Left forelimb (tissue), 1 donor: ENCODE data around the gene KLHL5.
"Not testable (repeated sequence)": the region's sequence is repeated elsewhere in the genome, so short reads cannot be mapped to it uniquely, and the experiment has no call there.

Source experiments
- DNase-seq: peaks from one replicate; pipeline ENCODE4 v3.0.0-alpha.2; 2018; ENCODE audit warnings: low spot score

The KLHL5 gene

DNA sequence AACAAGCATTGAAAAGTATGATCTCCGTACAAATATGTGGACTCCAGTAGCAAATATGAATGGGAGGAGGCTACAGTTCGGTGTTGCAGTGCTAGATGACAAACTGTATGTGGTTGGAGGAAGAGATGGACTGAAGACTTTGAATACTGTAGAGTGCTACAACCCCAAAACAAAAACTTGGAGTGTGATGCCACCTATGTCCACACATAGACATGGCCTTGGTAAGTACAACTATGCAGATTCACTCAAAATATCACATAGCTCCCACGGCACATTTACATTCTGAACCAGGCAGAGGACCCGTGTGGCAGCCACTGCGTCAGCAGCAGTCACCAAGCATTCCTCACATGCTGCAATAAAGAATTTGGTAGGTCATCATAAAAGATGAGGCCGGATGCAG, 41.3 kb downstream of the KLHL5 start:
- no peak for DNase-seq

DNA sequence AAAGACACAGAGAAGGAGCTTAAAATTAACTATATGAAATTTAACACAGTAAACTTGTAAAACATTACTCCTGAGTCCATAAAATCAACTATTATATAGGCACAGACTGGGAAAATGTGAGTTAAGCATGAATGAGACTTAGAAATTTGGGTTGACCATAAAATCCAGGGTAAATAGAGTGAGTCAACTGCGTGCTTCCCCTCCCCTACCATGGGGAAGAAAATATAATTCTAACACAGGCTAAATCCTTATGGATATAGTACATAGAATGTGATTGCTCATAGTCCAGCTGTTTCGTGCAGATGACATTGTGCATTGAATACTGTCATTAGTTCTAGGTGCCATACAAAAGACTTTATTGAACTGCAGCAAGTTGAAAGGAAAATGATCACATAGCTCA, 42.2 kb downstream of the KLHL5 start:
- no peak for DNase-seq

DNA sequence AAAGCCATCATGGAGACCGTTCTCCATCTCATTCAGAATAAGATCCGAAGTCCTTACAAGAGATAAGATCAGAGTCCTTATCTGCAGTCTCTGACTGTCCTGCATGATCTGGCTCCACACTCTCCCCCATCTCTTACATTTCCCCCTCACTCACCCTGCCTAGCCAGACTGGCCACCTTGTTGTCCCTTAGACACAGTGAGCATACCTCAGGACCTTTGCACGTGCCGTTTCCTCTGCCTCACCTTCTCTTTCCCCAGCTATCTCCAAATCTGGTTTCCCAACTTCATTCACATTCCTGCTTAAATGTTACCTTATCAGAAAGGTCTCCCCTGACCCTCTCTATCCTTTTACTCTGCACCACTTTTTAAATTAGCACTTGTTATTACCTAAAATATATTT, 44.0 kb downstream of the KLHL5 start:
- no peak for DNase-seq

DNA sequence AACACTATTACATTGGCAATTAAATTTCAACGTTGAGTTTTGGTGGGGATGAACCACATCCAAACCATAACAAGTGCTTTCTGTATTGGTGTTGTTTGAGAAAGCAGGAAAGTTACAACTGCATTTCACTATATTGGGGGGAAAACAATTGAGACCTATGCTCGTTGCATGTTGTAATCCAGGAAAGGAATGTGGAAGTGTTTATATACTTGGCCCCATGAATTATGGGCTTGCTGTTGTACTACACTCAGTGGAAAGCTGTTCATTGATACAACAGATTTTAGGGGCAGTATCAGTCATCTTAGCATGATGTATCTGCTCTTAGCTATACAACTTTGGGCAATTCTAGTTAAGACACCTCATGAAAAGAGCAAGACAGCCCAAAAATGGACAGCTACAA, 52.4 kb downstream of the KLHL5 start:
- DNase-seq: no peak

DNA sequence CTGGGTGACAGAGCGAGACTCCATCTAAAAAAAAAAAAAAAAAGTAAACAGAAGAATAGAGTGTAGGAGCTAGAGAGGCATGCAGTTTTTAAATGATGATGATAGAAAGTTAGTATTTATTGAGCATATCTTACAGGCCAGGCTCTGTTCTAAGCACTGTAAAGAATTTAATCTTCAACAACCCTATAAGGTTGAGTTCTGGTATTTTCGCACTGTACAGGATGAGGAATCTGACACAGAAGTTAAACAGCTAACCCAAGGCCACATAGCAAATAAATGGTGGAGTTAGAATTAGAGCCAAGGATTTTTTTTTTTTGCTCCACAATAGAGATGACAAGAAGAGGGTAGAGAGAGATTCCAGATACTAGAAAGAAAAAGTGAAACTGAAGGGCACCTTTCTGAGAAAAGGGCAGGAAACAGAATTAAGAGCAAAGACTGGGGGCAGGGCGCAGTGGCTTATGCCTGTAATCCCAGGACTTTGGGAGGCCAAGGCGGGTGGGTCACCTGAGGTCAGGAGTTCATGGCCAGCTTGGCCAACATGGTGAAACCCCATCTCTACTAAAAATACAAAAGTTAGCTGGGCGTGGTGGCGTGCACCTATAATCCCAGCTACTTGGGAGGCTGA, 56.1 kb downstream of the KLHL5 start:
- no peak for DNase-seq

DNA sequence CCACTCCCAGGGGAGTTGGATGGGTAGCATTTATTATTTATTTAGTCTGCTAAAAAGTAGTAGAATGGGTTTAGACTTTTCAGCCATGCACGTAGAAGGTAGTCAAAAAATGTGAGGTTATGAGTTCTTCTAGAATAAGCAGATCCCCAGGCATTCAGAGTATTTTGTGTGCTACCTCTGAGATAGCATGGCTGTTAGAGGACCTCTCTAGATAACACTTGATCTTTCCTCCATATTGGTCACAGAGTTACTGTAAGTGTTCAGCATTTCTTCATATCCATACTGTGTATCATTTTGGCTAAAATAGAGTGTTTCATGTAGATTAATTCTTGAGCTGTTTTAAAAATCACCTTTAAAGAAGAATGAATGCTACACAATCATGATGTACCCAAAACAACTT, 58.4 kb downstream of the KLHL5 start:
- no peak for DNase-seq

DNA sequence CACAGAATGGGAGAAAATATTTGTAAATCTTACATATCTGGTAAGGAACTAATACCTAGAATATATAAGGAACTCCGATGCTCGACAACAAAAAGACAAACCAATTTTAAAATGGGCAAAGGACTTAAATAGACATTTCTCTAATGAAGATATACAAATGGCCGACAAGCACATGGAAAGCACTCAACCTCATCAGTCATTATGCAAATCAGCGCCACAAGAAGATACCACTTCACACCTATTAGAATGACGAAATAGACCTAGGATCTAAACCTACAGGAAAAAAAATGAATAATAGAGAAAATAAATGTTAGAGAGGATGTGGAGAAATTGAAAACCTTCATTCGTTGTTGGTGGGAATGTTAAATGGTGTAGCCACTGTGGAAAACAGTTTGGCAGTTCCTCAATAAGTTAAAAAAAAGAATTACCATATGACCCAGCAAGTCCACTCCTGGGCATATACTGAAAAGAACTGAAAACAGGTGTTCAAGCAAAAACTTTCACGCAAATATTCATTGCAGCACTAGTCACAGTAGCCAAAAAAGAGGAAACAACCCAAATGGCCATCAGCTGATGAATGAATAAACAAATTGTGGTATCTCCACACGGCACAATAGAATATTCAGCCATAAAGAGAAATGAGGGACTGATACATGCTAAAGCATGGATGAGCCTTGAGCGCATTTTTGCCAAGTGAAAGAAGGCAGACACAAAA, 63.0 kb downstream of the KLHL5 start:
- DNase-seq: no peak

DNA sequence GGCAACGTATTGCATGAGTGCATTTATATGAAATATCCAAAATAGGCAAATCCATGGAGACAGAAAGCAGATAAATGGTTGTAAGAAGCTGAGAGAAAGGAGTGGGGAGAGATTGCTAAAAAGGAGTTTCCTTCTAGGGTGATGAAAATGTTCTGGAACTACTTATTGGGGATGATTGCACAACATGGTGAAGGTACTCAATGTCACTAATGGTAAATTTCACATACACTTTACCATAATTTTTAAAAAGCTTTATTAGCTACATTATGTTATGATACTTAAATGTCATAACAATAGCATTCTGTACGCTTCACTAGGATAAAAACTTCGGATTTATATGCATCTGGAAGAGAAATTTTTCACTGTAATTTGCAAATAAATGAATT, 63.6 kb downstream of the KLHL5 start:
- DNase-seq: no peak

DNA sequence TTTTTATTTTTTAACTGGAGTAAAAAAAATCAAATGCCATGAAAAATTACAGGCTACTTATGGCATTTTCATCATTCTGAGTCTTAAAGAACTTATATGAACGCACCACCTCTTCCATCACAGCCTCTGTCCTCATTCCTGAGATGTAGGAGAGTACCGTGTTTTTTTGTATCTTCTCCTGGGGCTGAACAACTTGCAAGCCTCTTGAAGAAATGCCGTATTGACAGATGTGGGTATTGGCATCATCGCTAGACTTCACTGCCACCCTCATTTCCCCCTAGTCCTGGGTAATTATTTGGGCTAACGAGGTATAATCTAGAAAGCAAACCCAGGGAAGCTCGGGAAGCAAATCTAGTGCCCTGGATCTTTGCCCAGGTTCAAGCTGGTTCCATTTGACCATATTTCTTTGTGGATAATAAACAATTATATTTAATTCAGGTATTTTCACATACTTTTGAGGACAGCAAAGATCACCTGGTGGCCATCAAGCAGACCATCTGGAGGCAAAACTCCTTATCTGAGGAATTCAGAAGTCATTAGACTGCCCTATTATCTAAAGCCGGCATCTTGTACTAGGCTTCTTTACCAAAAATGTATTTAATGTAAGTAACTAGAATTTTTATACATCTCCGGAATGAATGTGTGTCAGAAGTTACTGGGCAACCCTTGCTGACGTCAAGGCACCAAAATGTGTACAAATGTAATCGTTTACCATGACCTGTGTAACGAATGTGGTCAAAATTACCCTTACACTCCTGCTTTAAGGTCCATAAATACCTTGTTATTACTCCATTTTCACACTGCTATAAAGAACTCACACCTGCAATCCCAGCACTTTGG, 64.4 kb downstream of the KLHL5 start:
- no peak for DNase-seq

DNA sequence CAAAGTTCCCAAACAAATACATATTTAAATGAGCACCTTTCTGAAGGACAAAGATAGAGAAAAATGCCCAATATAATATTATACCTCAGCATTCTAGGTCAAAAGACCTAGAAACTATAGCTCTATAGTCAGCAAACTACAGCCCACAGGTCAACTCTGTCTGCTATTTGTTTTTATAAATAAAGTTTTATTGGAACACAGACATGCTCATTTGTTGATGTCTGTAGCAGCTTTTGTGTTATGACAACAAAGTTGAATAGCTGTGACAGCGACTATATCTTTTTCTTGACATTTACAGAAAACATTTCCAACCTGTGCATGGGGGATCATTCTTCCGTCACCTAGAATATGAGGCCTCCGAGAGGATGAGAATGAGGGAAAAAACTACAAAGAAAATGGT, 71.6 kb downstream of the KLHL5 start:
- DNase-seq: no peak

DNA sequence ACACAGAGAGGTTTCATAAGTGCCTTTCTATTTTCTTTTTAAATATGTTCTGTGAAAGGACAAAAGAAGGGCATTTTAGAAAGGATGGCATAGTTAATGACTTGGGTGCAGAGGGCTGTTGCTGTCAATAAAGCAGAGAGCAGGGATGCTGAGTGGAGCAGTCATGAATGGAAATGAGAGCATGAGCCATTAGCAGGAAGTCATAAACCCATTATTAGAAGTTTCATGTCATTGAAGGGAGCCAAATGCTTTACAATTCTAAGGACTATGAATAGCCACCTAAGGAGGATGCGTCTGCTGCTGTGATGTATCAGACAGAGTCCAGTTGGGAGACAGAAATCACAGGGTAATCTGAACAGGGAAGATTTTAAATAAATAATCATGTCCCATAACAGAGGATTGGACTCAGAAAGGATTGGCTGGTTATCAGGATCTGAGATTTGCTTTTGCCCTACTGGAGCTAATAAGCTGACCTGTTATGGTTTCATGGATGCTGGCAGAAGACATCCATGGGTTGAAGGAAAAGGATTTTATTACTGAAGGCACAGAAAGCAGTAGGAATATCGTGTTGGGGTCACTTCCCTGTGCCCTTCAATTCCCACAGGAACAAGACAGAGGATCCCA, 72.8 kb downstream of the KLHL5 start:
- no peak for DNase-seq

DNA sequence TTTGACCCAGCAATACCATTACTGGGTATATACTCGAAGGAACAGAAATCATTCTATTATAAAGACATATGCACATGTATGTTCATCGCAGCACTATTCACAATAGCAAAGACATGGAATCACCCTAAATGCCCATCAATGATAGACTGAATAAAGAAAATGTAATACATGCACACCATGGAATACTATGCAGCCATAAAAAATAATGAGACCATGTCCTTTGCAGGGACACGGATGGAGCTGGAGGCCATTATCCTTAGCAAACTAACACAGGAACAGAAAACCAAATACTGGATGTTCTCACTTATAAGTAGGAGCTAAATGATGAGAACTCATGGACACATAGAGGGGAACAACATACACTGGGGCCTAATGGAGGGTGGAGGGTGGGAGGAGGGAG, 76.2 kb downstream of the KLHL5 start:
- DNase-seq: not testable (repeated sequence)

DNA sequence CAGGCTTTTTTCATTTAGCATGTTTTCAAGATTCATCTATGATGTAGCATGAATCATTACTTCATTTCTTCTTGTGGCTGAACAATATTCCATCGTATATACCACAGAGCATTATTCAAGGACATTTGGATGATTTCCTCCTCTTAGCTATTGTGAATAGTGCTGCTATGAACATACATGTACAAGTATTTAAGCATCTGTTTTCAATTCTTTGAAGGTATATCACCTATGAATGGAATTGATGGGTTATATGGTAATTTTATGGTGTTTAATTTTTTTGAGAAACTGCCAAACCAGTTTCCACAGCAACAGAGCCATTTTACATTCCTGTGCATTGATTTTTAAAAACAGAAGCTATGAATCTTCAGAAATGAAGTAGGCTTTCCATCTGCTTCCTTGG, 84.2 kb downstream of the KLHL5 start:
- DNase-seq: no peak

DNA sequence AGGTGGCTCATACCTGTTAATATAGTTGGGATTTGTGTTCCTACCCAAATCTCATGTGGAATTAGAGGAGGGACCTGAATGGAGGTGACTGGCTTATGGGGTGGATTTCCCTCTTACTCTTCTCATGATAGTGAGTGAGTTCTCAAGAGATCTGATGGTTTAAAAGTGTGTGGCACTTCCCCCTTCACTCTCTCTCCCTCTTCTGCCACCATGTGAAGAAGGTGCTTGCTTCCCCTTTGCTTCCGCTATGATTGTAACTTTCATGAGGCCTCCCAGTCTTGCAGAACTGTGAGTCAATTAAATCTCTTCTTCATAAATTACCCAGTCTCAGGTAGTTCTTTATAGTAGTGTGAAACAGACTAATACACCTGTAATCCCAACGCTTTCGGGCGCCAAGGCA, 92.0 kb downstream of the KLHL5 start:
- DNase-seq: no peak

DNA sequence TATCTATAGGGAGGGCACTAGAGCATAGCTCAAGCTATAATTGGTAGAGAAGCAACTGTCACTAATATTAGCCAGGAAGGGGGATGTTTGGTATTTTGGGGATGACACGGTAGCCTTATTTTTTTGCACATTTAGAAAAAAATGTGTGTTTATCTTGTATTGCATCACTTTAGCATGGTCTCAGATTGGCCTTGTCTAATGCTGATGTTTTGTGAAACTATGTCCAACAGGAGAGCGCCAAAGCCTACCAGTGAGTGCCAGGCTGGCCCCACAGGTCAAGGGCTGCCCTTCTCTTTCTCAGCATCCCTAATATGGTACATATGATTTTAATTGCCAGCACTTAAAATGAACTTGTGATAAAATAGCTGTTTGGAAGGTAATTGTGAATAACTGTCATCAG, 95.5 kb downstream of the KLHL5 start:
- no peak for DNase-seq

DNA sequence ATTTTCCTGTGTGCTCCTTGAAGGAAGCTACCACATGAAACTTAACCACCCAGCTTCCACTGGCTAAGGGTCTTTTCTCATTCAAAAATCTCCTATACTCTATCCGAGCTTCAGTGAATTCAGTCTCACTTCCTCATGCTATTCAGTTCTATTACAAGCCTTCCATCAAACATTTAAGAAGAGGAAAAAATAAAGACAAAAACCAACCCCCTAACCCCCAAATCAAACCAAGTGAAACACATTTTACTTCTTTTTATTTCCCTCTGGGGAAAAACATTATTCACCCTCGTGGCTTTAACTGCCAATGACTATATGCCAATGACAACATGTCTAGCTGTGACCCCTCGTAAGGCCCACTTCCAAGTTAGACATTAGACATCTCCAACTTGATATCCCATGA, 104.1 kb downstream of the KLHL5 start:
- DNase-seq: no peak

DNA sequence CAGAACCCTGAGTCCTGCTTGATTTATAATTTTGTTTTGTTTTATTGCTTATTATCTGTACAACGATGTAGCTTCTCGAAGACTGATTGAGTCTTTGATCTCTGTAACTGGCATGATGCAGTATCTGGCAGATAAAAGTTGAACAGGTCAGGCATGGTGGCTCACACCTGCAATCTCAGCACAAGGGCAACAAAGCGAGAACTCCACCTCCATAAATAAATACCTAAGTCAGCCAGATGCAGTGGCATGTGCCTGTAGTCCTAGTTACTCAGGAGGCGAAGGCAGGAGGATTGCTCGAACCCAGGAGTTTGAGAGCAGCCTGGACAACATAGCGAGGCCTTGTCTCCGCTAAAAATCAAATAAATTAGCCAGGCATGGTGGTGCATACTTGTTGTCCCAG, 104.6 kb downstream of the KLHL5 start:
- DNase-seq: no peak

DNA sequence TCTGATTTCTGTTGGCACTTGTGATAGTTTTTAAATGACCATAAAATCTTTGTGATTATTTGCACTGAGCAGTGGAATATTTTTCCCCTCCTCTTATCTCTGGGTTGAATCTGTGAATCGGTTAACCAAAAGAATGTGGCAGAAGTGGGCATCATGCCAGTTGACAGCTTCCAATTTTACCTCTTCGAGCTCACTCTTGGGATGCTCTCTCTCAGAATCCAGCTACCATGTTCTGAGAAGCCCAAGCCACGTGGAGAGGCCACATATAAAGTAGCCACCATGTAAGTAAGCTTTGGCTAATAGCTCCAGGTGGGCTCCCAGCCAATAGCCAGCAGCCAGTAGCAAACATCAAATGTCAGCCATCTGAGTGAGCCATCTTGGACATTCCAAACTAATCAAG, 107.4 kb downstream of the KLHL5 start:
- DNase-seq: no peak

DNA sequence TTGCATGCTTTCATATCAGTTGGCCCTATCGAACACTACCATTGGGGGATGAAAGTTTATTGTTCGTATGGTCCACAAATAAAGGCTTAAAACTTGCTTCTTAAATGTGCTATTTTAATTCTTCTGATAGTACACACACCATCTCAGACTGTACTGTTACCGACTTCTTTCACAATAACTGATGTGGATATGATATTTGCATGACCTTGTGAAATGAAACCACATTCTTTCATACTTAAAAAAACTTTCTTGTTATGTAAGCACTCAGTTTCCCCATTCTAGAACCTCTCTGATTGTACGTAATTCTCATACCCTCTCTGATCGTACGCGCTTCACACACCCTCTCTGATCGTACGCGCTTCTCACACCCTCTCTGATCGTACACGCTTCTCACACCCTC, 108.3 kb downstream of the KLHL5 start:
- no peak for DNase-seq
